ENCODE results near the gene MALT1.

The MALT1 gene, protein sequence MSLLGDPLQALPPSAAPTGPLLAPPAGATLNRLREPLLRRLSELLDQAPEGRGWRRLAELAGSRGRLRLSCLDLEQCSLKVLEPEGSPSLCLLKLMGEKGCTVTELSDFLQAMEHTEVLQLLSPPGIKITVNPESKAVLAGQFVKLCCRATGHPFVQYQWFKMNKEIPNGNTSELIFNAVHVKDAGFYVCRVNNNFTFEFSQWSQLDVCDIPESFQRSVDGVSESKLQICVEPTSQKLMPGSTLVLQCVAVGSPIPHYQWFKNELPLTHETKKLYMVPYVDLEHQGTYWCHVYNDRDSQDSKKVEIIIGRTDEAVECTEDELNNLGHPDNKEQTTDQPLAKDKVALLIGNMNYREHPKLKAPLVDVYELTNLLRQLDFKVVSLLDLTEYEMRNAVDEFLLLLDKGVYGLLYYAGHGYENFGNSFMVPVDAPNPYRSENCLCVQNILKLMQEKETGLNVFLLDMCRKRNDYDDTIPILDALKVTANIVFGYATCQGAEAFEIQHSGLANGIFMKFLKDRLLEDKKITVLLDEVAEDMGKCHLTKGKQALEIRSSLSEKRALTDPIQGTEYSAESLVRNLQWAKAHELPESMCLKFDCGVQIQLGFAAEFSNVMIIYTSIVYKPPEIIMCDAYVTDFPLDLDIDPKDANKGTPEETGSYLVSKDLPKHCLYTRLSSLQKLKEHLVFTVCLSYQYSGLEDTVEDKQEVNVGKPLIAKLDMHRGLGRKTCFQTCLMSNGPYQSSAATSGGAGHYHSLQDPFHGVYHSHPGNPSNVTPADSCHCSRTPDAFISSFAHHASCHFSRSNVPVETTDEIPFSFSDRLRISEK

DNA sequence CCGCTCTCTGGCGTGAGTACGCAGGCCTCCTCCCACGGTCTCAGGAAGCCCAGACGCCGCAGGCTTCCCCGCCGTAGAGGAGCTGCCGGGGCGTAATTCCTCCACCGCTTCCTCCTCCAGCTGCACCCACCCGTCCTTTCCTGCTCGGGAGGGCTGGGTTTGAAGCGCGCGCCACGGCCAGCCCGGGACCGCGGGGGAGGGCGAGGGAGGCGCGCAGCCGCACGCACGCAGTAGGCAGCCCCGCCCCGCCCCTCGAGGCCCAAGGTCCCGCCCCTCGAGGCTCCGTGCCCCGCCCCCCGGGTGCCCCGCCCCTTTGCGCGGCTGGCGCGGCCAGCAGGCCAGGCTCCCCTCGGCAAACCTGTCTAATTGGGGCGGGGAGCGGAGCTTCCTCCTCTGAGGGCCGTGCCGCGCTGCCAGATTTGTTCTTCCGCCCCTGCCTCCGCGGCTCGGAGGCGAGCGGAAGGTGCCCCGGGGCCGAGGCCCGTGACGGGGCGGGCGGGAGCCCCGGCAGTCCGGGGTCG, at the start of gene MALT1:
Gene MALT1, plus strand, starts transcription at position 355 of the 521 bp plus-strand sequence. CDS start 179 bp downstream, outside the sequence.
- H3K27ac ChIP-seq (ENCODE audit: low read depth, low read length), result peak within 1 kb of the TSS; percentile 89
- H3K4me3 ChIP-seq (ENCODE audit: low read depth in 1 of 2, low read length in 2 of 2), result peak within 1 kb of the TSS; percentile 82 to 96
- H3K9ac ChIP-seq (ENCODE audit: low read depth in 1 of 2, low read length in 2 of 2), result peak within 1 kb of the TSS; percentile 67 to 84
- no peaks in the 10 kb centered on the region for H3K27me3 ChIP-seq (ENCODE audit: control insufficient read depth in 1 of 2, insufficient read depth in 2 of 2, low read length in 2 of 2)
- H3K36me3 ChIP-seq (ENCODE audit: control insufficient read depth in 1 of 2, insufficient read depth in 2 of 2, low read length in 2 of 2), result no peaks in the 10 kb centered on the region
- H3K9me3 ChIP-seq (ENCODE audit: control insufficient read depth in 1 of 2, low read length in 2 of 2), result no peaks in the 10 kb centered on the region
- H3K4me1 ChIP-seq (ENCODE audit: control insufficient read depth in 1 of 2, insufficient read depth in 2 of 2, low read length in 2 of 2), result peaks cover 13 to 15% of the 10 kb centered on the region in 2 donors

DNA sequence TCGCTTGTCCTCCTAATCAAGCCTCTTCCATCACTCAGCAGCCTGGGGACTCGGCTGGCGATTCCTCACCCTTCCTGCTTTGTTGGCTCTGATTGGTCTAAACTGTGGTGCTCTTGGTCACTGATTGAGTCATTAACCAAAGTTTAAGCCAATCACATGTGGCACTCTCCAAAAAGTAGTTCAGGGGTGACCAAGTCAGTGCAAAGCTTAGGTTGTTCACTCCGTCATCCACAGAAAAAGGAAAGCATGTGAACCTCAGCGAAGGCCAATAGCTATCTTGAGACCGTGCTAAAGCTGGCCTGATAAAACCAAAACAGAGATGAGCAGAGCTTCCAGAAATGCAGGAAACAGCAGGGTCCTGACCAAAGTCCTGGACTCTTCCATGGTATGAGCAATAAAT, 47.3 kb upstream of the MALT1 start:
- no peak overlapping the region for H3K4me3 ChIP-seq (ENCODE audit: low read depth in 1 of 2, low read length in 2 of 2)
- no peak overlapping the region for H3K9ac ChIP-seq (ENCODE audit: low read depth in 1 of 2, low read length in 2 of 2)
- H3K9me3 ChIP-seq (ENCODE audit: control insufficient read depth in 1 of 2, low read length in 2 of 2), result no peaks in the 10 kb centered on the region
- no peak overlapping the region for H3K27ac ChIP-seq (ENCODE audit: low read depth, low read length)
- no peaks in the 10 kb centered on the region for H3K36me3 ChIP-seq (ENCODE audit: control insufficient read depth in 1 of 2, insufficient read depth in 2 of 2, low read length in 2 of 2)
- H3K27me3 ChIP-seq (ENCODE audit: control insufficient read depth in 1 of 2, insufficient read depth in 2 of 2, low read length in 2 of 2), result peaks cover 0 to 5% of the 10 kb centered on the region in 2 donors
- H3K4me1 ChIP-seq (ENCODE audit: control insufficient read depth in 1 of 2, insufficient read depth in 2 of 2, low read length in 2 of 2), result no peaks in the 10 kb centered on the region

DNA sequence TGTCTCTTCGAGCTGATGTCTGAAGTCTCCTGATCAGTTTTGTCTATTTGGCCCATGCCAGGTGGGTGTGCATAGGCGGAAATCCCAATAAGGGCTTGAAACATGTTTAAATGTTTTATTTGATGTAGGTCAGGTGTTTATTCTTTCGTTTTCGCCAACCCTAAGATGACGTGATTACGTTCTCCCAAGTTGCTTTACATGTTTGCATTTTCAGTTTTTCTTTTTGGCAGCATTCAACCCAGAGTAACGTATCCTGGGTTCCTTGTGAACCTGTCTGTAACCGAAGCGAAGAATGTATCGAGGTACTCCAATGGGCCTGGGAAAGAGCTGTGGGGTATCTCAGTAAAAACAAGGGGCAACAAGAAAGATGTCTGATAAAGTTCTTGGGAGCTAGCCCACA, 45.4 kb upstream of the MALT1 start:
- H3K27me3 ChIP-seq (ENCODE audit: control insufficient read depth in 1 of 2, insufficient read depth in 2 of 2, low read length in 2 of 2), result peaks cover 4 to 5% of the 10 kb centered on the region in 2 donors
- H3K27ac ChIP-seq (ENCODE audit: low read depth, low read length), result no peak overlapping the region
- no peaks in the 10 kb centered on the region for H3K36me3 ChIP-seq (ENCODE audit: control insufficient read depth in 1 of 2, insufficient read depth in 2 of 2, low read length in 2 of 2)
- H3K9ac ChIP-seq (ENCODE audit: low read depth in 1 of 2, low read length in 2 of 2), result no peak overlapping the region
- H3K4me3 ChIP-seq (ENCODE audit: low read depth in 1 of 2, low read length in 2 of 2), result no peak overlapping the region
- no peaks in the 10 kb centered on the region for H3K4me1 ChIP-seq (ENCODE audit: control insufficient read depth in 1 of 2, insufficient read depth in 2 of 2, low read length in 2 of 2)
- no peaks in the 10 kb centered on the region for H3K9me3 ChIP-seq (ENCODE audit: control insufficient read depth in 1 of 2, low read length in 2 of 2)

DNA sequence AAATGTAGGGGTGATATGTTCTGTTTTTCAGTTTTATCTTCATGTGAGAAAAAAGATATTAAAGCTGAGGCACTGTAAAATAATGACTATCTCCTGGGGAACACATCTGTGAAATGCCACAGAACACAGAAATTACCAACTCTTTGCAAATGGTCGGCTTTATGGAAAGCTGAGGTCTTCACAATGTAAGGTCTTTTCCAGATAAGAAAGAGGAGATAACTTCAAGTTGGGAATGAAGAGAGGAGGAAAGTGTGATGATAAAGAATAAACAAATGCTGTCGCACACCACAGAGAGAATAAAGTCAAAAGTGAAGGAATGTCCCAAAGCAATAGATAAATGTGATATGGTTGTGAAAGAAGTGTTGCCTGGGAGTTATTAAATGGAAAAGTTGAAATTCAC, 41.2 kb upstream of the MALT1 start:
- Histone ChIP-seq H3K36me3 (ENCODE audit: control insufficient read depth in 1 of 2, insufficient read depth in 2 of 2, low read length in 2 of 2) (no peaks in the 10 kb centered on the region), H3K27me3 (ENCODE audit: control insufficient read depth in 1 of 2, insufficient read depth in 2 of 2, low read length in 2 of 2) (peaks cover 0 to 4% of the 10 kb centered on the region in 2 donors), H3K4me3 (ENCODE audit: low read depth in 1 of 2, low read length in 2 of 2) (no peak overlapping the region), H3K9me3 (ENCODE audit: control insufficient read depth in 1 of 2, low read length in 2 of 2) (no peaks in the 10 kb centered on the region), H3K9ac (ENCODE audit: low read depth in 1 of 2, low read length in 2 of 2) (no peak overlapping the region), H3K27ac (ENCODE audit: low read depth, low read length) (no peak overlapping the region), H3K4me1 (ENCODE audit: control insufficient read depth in 1 of 2, insufficient read depth in 2 of 2, low read length in 2 of 2) (no peaks in the 10 kb centered on the region)

DNA sequence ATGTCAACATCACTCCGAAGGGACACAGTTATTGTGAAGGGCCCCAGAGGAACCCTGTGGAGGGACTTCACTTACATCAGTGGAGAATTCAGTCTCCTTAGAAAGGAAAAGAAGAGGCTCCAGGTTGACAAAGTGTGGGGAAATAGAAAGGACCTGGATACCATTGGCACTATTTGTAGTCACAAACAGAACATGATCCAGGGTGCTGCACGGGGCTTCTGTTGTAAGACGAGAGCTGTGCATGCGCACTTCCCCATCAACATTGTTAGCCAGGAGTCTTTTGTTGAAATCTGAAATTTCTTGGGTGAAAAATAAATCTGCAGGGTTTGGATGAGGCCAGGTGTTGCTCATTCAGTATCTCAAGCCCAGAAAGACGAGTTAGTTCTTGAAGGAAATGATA, 40.0 kb upstream of the MALT1 start:
- H3K27ac ChIP-seq (ENCODE audit: low read depth, low read length), result no peak overlapping the region
- H3K9me3 ChIP-seq (ENCODE audit: control insufficient read depth in 1 of 2, low read length in 2 of 2), result no peaks in the 10 kb centered on the region
- no peaks in the 10 kb centered on the region for H3K4me1 ChIP-seq (ENCODE audit: control insufficient read depth in 1 of 2, insufficient read depth in 2 of 2, low read length in 2 of 2)
- no peak overlapping the region for H3K9ac ChIP-seq (ENCODE audit: low read depth in 1 of 2, low read length in 2 of 2)
- no peaks in the 10 kb centered on the region for H3K36me3 ChIP-seq (ENCODE audit: control insufficient read depth in 1 of 2, insufficient read depth in 2 of 2, low read length in 2 of 2)
- H3K4me3 ChIP-seq (ENCODE audit: low read depth in 1 of 2, low read length in 2 of 2), result no peak overlapping the region
- H3K27me3 ChIP-seq (ENCODE audit: control insufficient read depth in 1 of 2, insufficient read depth in 2 of 2, low read length in 2 of 2), result peaks cover 0 to 4% of the 10 kb centered on the region in 2 donors

DNA sequence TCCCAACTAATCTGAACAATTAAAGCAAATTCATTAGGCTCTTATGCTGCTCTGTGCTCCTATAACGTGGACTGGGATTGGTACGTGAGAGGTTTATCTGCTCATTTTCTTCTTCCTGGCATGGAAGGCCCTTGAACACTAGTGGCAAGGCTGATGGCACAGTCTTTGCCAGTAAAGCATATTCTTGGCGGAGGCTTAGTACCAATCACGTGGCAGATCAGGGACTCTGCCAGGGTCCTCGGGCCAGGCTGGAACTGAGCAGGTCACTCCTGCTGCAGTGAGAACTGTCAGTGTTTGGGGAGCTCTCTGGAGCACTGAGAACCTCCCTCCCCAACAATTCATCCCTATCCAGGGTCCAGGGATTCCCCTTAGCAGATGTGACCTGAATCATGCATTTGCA, 38.7 kb upstream of the MALT1 start:
- peaks cover 0 to 4% of the 10 kb centered on the region in 2 donors for H3K27me3 ChIP-seq (ENCODE audit: control insufficient read depth in 1 of 2, insufficient read depth in 2 of 2, low read length in 2 of 2)
- H3K9ac ChIP-seq (ENCODE audit: low read depth in 1 of 2, low read length in 2 of 2), result no peak overlapping the region
- no peak overlapping the region for H3K4me3 ChIP-seq (ENCODE audit: low read depth in 1 of 2, low read length in 2 of 2)
- no peaks in the 10 kb centered on the region for H3K4me1 ChIP-seq (ENCODE audit: control insufficient read depth in 1 of 2, insufficient read depth in 2 of 2, low read length in 2 of 2)
- no peak overlapping the region for H3K27ac ChIP-seq (ENCODE audit: low read depth, low read length)
- no peaks in the 10 kb centered on the region for H3K36me3 ChIP-seq (ENCODE audit: control insufficient read depth in 1 of 2, insufficient read depth in 2 of 2, low read length in 2 of 2)
- no peaks in the 10 kb centered on the region for H3K9me3 ChIP-seq (ENCODE audit: control insufficient read depth in 1 of 2, low read length in 2 of 2)

DNA sequence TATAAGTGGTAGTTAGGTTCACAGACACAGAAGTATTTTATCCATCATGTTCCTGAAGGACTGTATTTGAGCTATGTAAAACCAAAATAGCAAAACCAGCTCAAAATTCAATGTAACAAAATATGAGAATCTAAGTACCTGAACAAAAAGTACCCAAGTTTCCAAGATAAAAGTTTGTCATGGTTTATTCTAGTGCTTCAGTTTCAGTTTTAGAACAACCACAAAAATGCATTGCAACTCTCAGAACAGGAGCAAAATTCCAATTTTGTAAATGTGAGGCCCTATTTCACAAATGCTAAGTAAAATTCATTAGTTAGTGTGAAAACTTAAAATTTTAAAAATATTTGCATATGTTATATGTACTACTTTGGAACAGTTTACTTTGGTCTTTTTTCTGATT, 37.4 kb upstream of the MALT1 start:
- Histone ChIP-seq H3K9ac (ENCODE audit: low read depth in 1 of 2, low read length in 2 of 2) (no peak overlapping the region), H3K4me1 (ENCODE audit: control insufficient read depth in 1 of 2, insufficient read depth in 2 of 2, low read length in 2 of 2) (no peaks in the 10 kb centered on the region), H3K36me3 (ENCODE audit: control insufficient read depth in 1 of 2, insufficient read depth in 2 of 2, low read length in 2 of 2) (no peaks in the 10 kb centered on the region), H3K9me3 (ENCODE audit: control insufficient read depth in 1 of 2, low read length in 2 of 2) (no peaks in the 10 kb centered on the region), H3K4me3 (ENCODE audit: low read depth in 1 of 2, low read length in 2 of 2) (no peak overlapping the region), H3K27ac (ENCODE audit: low read depth, low read length) (no peak overlapping the region), H3K27me3 (ENCODE audit: control insufficient read depth in 1 of 2, insufficient read depth in 2 of 2, low read length in 2 of 2) (peaks cover 0 to 4% of the 10 kb centered on the region in 2 donors)

DNA sequence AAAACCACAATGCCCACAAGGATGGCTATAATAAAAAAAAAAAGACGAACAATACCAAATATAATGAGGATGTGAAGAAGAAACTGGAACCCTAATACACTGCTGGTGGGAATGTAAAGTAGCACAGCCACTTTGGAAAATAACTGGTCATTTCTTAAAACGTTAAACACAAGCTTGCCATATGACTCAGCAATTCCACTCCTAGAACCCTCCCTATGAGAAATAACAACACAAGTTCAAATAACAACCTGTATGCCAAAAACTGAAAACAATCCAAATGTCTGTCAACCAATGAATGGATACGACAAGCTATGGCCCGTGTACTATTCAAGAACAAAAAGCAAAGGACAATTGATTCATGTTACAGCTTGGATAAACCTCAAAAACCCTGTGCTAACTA, 35.4 kb upstream of the MALT1 start:
- H3K4me3 ChIP-seq (ENCODE audit: low read depth in 1 of 2, low read length in 2 of 2), result no peak overlapping the region
- H3K4me1 ChIP-seq (ENCODE audit: control insufficient read depth in 1 of 2, insufficient read depth in 2 of 2, low read length in 2 of 2), result no peaks in the 10 kb centered on the region
- no peak overlapping the region for H3K27ac ChIP-seq (ENCODE audit: low read depth, low read length)

DNA sequence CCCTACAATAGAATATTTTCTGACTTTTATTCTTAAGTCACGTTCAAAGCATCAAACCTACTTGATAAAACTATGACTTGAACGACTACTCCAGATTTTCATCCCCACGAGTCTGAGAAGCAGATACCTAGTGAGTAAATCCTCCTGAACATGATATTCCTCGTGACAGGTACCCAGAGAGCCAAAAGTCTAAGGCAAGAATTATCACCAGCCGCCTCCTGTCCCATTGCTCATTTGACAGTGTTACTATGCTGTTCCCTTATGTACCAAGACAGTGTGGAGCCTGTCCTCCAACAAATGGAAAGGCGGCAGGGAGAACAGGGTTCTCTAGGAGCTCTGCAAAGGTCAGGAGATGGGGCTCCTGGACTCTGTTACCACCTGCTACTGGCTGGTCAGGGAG, 34.1 kb upstream of the MALT1 start:
- Histone ChIP-seq H3K4me1 (ENCODE audit: control insufficient read depth in 1 of 2, insufficient read depth in 2 of 2, low read length in 2 of 2) (no peaks in the 10 kb centered on the region), H3K4me3 (ENCODE audit: low read depth in 1 of 2, low read length in 2 of 2) (no peak overlapping the region), H3K27me3 (ENCODE audit: control insufficient read depth in 1 of 2, insufficient read depth in 2 of 2, low read length in 2 of 2) (no peaks in the 10 kb centered on the region), H3K9me3 (ENCODE audit: control insufficient read depth in 1 of 2, low read length in 2 of 2) (no peaks in the 10 kb centered on the region), H3K36me3 (ENCODE audit: control insufficient read depth in 1 of 2, insufficient read depth in 2 of 2, low read length in 2 of 2) (no peaks in the 10 kb centered on the region), H3K27ac (ENCODE audit: low read depth, low read length) (no peak overlapping the region), H3K9ac (ENCODE audit: low read depth in 1 of 2, low read length in 2 of 2) (no peak overlapping the region)

More for the DNA sequence above, 35.4 kb upstream of the MALT1 start:
- no peaks in the 10 kb centered on the region for H3K36me3 ChIP-seq (ENCODE audit: control insufficient read depth in 1 of 2, insufficient read depth in 2 of 2, low read length in 2 of 2)
- no peaks in the 10 kb centered on the region for H3K9me3 ChIP-seq (ENCODE audit: control insufficient read depth in 1 of 2, low read length in 2 of 2)
- H3K9ac ChIP-seq (ENCODE audit: low read depth in 1 of 2, low read length in 2 of 2), result no peak overlapping the region
- H3K27me3 ChIP-seq (ENCODE audit: control insufficient read depth in 1 of 2, insufficient read depth in 2 of 2, low read length in 2 of 2), result no peaks in the 10 kb centered on the region

DNA sequence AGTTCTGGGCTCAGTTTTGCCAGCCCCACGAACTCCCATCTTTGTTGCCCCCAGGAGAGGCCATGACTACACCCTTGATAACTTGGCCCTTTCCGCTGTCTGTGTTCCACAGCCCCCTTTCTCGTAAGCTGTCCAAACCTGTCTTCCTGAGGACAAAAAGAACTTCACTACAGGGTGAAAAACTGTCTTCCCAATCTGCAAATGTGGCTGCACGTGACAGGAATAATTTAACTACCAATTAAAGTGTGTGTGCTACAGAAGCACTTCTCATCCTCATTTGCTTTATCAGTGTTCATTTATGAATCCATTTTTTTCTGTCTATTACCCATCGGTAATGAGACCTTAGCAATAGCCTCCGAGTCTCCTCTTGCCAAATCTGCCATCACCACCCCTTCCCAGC, 33.3 kb upstream of the MALT1 start:
- no peak overlapping the region for H3K27ac ChIP-seq (ENCODE audit: low read depth, low read length)
- no peaks in the 10 kb centered on the region for H3K27me3 ChIP-seq (ENCODE audit: control insufficient read depth in 1 of 2, insufficient read depth in 2 of 2, low read length in 2 of 2)
- no peaks in the 10 kb centered on the region for H3K36me3 ChIP-seq (ENCODE audit: control insufficient read depth in 1 of 2, insufficient read depth in 2 of 2, low read length in 2 of 2)
- no peak overlapping the region for H3K9ac ChIP-seq (ENCODE audit: low read depth in 1 of 2, low read length in 2 of 2)
- H3K9me3 ChIP-seq (ENCODE audit: control insufficient read depth in 1 of 2, low read length in 2 of 2), result no peaks in the 10 kb centered on the region
- H3K4me3 ChIP-seq (ENCODE audit: low read depth in 1 of 2, low read length in 2 of 2), result no peak overlapping the region
- no peaks in the 10 kb centered on the region for H3K4me1 ChIP-seq (ENCODE audit: control insufficient read depth in 1 of 2, insufficient read depth in 2 of 2, low read length in 2 of 2)

Data from duodenal mucosa (tissue), 2 donors.